Measurements from ENCODE around the gene SCUBE3. TPM values are rescaled to one million over a fixed set of nuclear protein-coding genes. Genes with fewer than 3 reads are reported as not detected.

Gene SCUBE3
- total and polyA plus RNA-seq, 2 experiments from 2014 or later: 8.7 to 10.2 TPM

DNA sequence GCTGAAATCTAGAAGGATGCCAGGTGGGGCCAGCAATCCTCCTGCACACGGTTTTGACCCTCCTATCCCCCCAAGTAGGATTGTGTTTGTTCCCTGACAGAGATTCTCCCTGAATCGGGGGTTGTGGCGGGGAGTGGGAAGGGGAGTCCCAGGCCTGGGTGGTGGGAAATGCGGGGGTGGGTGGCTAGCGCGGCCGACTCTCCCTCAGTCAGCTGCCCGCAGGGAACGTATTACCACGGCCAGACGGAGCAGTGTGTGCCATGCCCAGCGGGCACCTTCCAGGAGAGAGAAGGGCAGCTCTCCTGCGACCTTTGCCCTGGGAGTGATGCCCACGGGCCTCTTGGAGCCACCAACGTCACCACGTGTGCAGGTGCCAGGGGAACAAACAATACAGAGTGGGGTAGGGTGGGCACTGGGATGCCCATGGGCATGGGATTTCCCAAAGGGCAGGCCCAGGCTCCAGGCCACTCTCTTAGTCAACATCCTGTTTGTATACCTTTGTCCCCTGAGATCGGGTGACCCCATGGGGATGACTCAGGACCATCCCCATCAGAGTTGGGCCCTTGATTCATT lies 29.7 kb downstream of the SCUBE3 start:
- WGBS (ENCODE audit: low lambda C conversion rate, missing lambda C conversion rate): 87% methylated on average over 10 of the region's 17 CpGs
- Histone ChIP-seq H3K4me3 (no peak overlapping the region), H3K27ac (no peak overlapping the region), H3K4me1 (ENCODE audit: insufficient read depth) (peaks cover 12% of the 10 kb centered on the region), H3K27me3 (no peaks in the 10 kb centered on the region), H3K79me2 (no peaks in the 10 kb centered on the region), H2AFZ (no peak overlapping the region), H3K36me3 (replicated peaks; ENCODE audit: insufficient read depth, low read depth) (no peaks in the 10 kb centered on the region), H4K20me1 (ENCODE audit: insufficient read depth, poor library complexity, severe bottlenecking) (no peaks in the 10 kb centered on the region), H3K9me2 (replicated peaks; ENCODE audit: insufficient read depth) (no peaks in the 10 kb centered on the region), H3K4me2 (no peak overlapping the region), H3K9me3 (ENCODE audit: low read depth) (no peaks in the 10 kb centered on the region)
- TF ChIP-seq EZH2phosphoT487 (IDR thresholded peaks at IDR 0.05; ENCODE audit: low read depth, severe bottlenecking, unreplicated experiment): no peak
- TF ChIP-seq, protein P1, sequence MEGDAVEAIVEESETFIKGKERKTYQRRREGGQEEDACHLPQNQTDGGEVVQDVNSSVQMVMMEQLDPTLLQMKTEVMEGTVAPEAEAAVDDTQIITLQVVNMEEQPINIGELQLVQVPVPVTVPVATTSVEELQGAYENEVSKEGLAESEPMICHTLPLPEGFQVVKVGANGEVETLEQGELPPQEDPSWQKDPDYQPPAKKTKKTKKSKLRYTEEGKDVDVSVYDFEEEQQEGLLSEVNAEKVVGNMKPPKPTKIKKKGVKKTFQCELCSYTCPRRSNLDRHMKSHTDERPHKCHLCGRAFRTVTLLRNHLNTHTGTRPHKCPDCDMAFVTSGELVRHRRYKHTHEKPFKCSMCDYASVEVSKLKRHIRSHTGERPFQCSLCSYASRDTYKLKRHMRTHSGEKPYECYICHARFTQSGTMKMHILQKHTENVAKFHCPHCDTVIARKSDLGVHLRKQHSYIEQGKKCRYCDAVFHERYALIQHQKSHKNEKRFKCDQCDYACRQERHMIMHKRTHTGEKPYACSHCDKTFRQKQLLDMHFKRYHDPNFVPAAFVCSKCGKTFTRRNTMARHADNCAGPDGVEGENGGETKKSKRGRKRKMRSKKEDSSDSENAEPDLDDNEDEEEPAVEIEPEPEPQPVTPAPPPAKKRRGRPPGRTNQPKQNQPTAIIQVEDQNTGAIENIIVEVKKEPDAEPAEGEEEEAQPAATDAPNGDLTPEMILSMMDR (IDR thresholded peaks at IDR 0.05; ENCODE audit: poor library complexity): no peak
- TF ChIP-seq EZH2 (IDR thresholded peaks at IDR 0.05; ENCODE audit: borderline replicate concordance): no peak
- DNase-seq (ENCODE audit: low spot score): no peak

DNA sequence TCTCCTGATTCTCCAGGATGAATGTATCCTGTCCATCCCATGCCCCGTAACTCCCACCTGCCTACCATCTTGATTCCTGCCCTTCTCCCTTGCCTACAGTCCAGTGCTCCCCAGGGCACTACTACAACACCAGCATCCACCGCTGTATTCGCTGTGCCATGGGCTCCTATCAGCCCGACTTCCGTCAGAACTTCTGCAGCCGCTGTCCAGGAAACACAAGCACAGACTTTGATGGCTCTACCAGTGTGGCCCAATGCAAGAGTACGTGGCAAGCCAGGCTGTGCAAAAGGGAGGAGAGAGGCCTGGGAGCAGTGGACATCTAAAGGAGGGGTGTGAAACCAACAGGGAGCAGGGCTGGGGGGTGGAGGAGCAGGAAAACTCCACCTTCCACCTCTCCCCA lies 30.8 kb downstream of the SCUBE3 start:
- H2AFZ ChIP-seq: no peak overlapping the region
- H3K9me3 ChIP-seq (ENCODE audit: low read depth): no peaks in the 10 kb centered on the region
- 93% methylated on average over 7 of the region's 7 CpGs for WGBS (ENCODE audit: low lambda C conversion rate, missing lambda C conversion rate)
- H3K27me3 ChIP-seq: no peaks in the 10 kb centered on the region
- H3K36me3 ChIP-seq (replicated peaks; ENCODE audit: insufficient read depth, low read depth): no peaks in the 10 kb centered on the region
- no peak for DNase-seq (ENCODE audit: low spot score)
- H3K79me2 ChIP-seq: no peaks in the 10 kb centered on the region
- peaks cover under 1% of the 10 kb centered on the region for H3K4me1 ChIP-seq (ENCODE audit: insufficient read depth)
- no peak overlapping the region for H3K4me2 ChIP-seq
- no peak overlapping the region for H3K4me3 ChIP-seq
- no peak for TF ChIP-seq EZH2 (IDR thresholded peaks at IDR 0.05; ENCODE audit: borderline replicate concordance)
- TF ChIP-seq, protein P1 (IDR thresholded peaks at IDR 0.05; ENCODE audit: poor library complexity): no peak
- TF ChIP-seq EZH2phosphoT487 (IDR thresholded peaks at IDR 0.05; ENCODE audit: low read depth, severe bottlenecking, unreplicated experiment): no peak
- H3K9me2 ChIP-seq (replicated peaks; ENCODE audit: insufficient read depth): no peaks in the 10 kb centered on the region
- H4K20me1 ChIP-seq (ENCODE audit: insufficient read depth, poor library complexity, severe bottlenecking): no peaks in the 10 kb centered on the region
- no peak overlapping the region for H3K27ac ChIP-seq

DNA sequence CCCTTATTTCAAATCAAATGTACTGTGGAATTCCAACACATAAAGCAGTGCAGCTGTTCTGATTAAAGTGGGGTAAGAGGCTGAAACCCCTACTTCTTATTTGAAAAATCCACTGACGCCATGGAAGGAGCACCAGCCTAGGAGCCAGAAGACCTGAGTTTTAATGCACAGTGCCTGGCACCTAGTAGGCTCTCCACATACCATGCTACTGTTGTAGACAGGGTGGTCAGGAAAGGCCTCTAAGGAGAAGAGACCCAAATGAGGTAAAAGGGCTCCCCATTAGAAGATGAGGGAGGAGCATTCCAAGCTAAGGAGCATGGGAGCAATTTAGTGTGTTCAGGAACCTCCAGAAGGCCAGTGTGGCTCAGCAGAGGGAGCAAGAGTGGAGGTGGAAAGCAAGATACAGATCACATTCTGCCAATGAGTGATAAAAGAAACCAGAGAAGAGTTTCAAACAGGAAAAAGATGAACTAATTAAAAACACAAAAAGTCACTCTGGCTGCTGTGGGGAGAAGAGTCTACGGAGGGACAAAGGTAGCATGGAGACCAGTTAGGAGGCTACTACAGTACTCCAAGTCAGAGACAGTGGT lies 34.0 kb downstream of the SCUBE3 start:
- Histone ChIP-seq H4K20me1 (ENCODE audit: insufficient read depth, poor library complexity, severe bottlenecking) (no peaks in the 10 kb centered on the region), H3K4me3 (no peak overlapping the region), H2AFZ (no peak overlapping the region), H3K9me3 (ENCODE audit: low read depth) (no peaks in the 10 kb centered on the region), H3K27ac (no peak overlapping the region), H3K4me1 (ENCODE audit: insufficient read depth) (no peaks in the 10 kb centered on the region), H3K79me2 (peaks cover 6% of the 10 kb centered on the region), H3K9me2 (replicated peaks; ENCODE audit: insufficient read depth) (no peaks in the 10 kb centered on the region), H3K27me3 (no peaks in the 10 kb centered on the region), H3K4me2 (no peak overlapping the region), H3K36me3 (replicated peaks; ENCODE audit: insufficient read depth, low read depth) (no peaks in the 10 kb centered on the region)
- DNase-seq (ENCODE audit: low spot score): no peak
- 86% methylated on average over 2 of the region's 2 CpGs for WGBS (ENCODE audit: low lambda C conversion rate, missing lambda C conversion rate)
- no peak for TF ChIP-seq EZH2phosphoT487 (IDR thresholded peaks at IDR 0.05; ENCODE audit: low read depth, severe bottlenecking, unreplicated experiment)

DNA sequence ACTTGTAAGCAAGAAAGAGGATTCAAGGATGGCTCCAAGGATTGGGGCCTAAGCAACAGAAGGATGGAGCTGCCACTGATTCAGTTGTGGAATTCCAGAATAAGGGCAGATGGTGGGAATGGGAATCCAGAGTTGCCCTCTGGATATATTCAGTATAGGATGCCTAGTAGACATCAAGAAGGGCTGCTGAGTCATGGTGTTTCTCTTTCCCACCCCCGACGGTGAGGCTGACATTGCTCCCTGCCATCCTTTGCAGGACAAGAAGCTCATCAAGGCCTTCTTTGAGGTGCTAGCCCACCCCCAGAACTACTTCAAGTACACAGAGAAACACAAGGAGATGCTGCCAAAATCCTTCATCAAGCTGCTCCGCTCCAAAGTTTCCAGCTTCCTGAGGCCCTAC lies 34.5 kb downstream of the SCUBE3 start:
- H2AFZ ChIP-seq: no peak overlapping the region
- H4K20me1 ChIP-seq (ENCODE audit: insufficient read depth, poor library complexity, severe bottlenecking): no peaks in the 10 kb centered on the region
- H3K4me1 ChIP-seq (ENCODE audit: insufficient read depth): no peaks in the 10 kb centered on the region
- H3K36me3 ChIP-seq (replicated peaks; ENCODE audit: insufficient read depth, low read depth): no peaks in the 10 kb centered on the region
- TF ChIP-seq EZH2phosphoT487 (IDR thresholded peaks at IDR 0.05; ENCODE audit: low read depth, severe bottlenecking, unreplicated experiment): no peak
- TF ChIP-seq, protein P1 (IDR thresholded peaks at IDR 0.05; ENCODE audit: poor library complexity): no peak
- TF ChIP-seq EZH2 (IDR thresholded peaks at IDR 0.05; ENCODE audit: borderline replicate concordance): no peak
- H3K9me2 ChIP-seq (replicated peaks; ENCODE audit: insufficient read depth): no peaks in the 10 kb centered on the region
- no peaks in the 10 kb centered on the region for H3K27me3 ChIP-seq
- H3K79me2 ChIP-seq: peaks cover 7% of the 10 kb centered on the region
- no peak for DNase-seq (ENCODE audit: low spot score)
- WGBS (ENCODE audit: low lambda C conversion rate, missing lambda C conversion rate): 76% methylated on average over 3 of the region's 3 CpGs
- no peak overlapping the region for H3K4me2 ChIP-seq
- no peak overlapping the region for H3K27ac ChIP-seq
- H3K9me3 ChIP-seq (ENCODE audit: low read depth): no peaks in the 10 kb centered on the region
- H3K4me3 ChIP-seq: no peak overlapping the region

Data from hepatocyte (in vitro differentiated cells).